Ovary (tissue), 9 donors: Measurements from ENCODE around the gene DYNC1I1. TPM values are rescaled to one million over a fixed set of nuclear protein-coding genes. Genes with fewer than 3 reads are reported as not detected.

Experiments used
- DNase-seq, 5 donors: peaks; one replicate each; pipeline ENCODE4 v3.0.0-alpha.2; 2019 to 2020
- H3K27ac ChIP-seq, 2 donors: fragments of 200-600 bp; one replicate each; pipeline versions ENCODE4 v1.5.1 to v1.8.0; 2019 to 2022
- H3K27me3 ChIP-seq: fragments of 200-600 bp; one replicate; pipeline ENCODE4 v1.8.0; 2022
- H3K36me3 ChIP-seq: fragments of 200-600 bp; sonication (generic); one replicate; pipeline ENCODE4 v1.5.1; 2019
- H3K4me1 ChIP-seq: one replicate; pipeline ENCODE4 v1.8.1; 2013; ENCODE audit warnings: mild to moderate bottlenecking, moderate library complexity; ENCODE audit not compliant: insufficient read depth
- H3K4me3 ChIP-seq: fragments of 200-600 bp; sonication (generic); one replicate; pipeline ENCODE4 v1.5.1; 2017
- H3K9me3 ChIP-seq, 2 donors: fragments of 200-600 bp in 1 of 2; sonication (generic) in 1 of 2; one replicate each; pipeline versions ENCODE4 v1.5.1 to v1.8.1; 2013 to 2019; ENCODE audit warnings: mild to moderate bottlenecking in 1 of 2, moderate library complexity in 1 of 2
- CTCF ChIP-seq, 3 donors: fragments of 450-650 bp in 2 of 3; fragments of 200-600 bp in 1 of 3; IDR thresholded peaks; one replicate each; pipeline versions ENCODE4 v1.5.1 to v1.8.0; 2016 to 2022; ENCODE audit warnings: antibody characterized with exemption in 3 of 3, mild to moderate bottlenecking in 1 of 3
- EP300 ChIP-seq: sonication (generic); formaldehyde crosslinking; IDR thresholded peaks from one replicate; pipeline ENCODE4 v1.6.1; 2017; ENCODE audit warnings: antibody characterized with exemption
- POLR2A ChIP-seq: fragments of 450-650 bp; IDR thresholded peaks from one replicate; pipeline ENCODE4 v1.6.1; 2017; ENCODE audit warnings: antibody characterized with exemption, mild to moderate bottlenecking, moderate library complexity
- WGBS, 3 donors: extraction: QIAGEN DNeasy Blood & Tissue Kit in 1 of 3; methylation state at CpG; one replicate each; pipeline versions ENCODE4 v1.1.5 to v1.1.7; 2013 to 2017; 5-methylcytosine and 5-hydroxymethylcytosine counted together
- intact Hi-C, 4 donors: fragments of 100-400 bp; cut with DNase I; formaldehyde crosslinking; loops; one replicate each; pipeline versions ENCODE4 v1.11.0 to v1.15.1; 2022 to 2023
- polyA plus RNA-seq, 2 donors: library from polyadenylated mRNA; stranded (reverse); fragments of 200-250 nt in 1 of 2; fragments of 350-450 nt in 1 of 2; fragmentation: Illumina TruSeq in 1 of 2; extraction: RNeasy Lipid Tissue Mini Kit (QIAGEN cat#74804) in 1 of 2; gene quantifications; one replicate each; pipeline ENCODE4 v1.2.3, GENCODE V29; 2013 to 2014
- total RNA-seq, 7 donors: library from RNA; depleted of rRNA in 2 of 7; stranded (reverse); fragments of >200 nt in 2 of 7; fragmentation: NEBNext Ultra II Directional in 3 of 7; extraction: Animal tissue kit (Norgen Biotek cat#: 25700) in 3 of 7; gene quantifications; one replicate each; pipeline versions ENCODE4 v1.1.0 to v1.2.4, GENCODE V29; 2016 to 2023
- donor health status: DM: no; HTN: no; CAD: no; lungs with moderate emphysema.
- donor health status: DM: no; HTN: no; CAD: no.
- donor health status: Bipolar disorder and iron deficiency.
- donor health status: DM: yes; HTN: yes; CAD: no.
- donor health status: DM: no; HTN: no; CAD: no.
- donor health status: DM: yes; HTN: yes; CAD: no.

Gene DYNC1I1
- total and polyA plus RNA-seq, 9 donors, result 4.2 to 19.3 (median 6.9) TPM

- H3K4me3 ChIP-seq, result no peak overlapping the region
- intact Hi-C loops, result no loop called here
- WGBS, 3 donors, result 77 to 89% (median 82%) methylated on average over 3 of the region's 3 CpGs
- H3K27ac ChIP-seq, result no peak overlapping the region
- DNase-seq, result no peak
- H3K9me3 ChIP-seq, result no peaks in the 10 kb centered on the region
- no peak for TF ChIP-seq CTCF (IDR thresholded peaks at IDR 0.05)
- TF ChIP-seq POLR2A, result no peak
- no peak for TF ChIP-seq EP300
- no peaks in the 10 kb centered on the region for H3K27me3 ChIP-seq
- no peaks in the 10 kb centered on the region for H3K36me3 ChIP-seq
- H3K4me1 ChIP-seq, result no peaks in the 10 kb centered on the region
These were observed 50.4 kb downstream of the DYNC1I1 start for GRCh38 chr7:95822717-95823116.

- 80 to 86% (median 84%) methylated on average over 5 of the region's 5 CpGs for WGBS, 3 donors
- no peak for DNase-seq
These were observed 52.3 kb downstream of the DYNC1I1 start for GRCh38 chr7:95824616-95825015.

GRCh38 chr7:95828824-95829790 is 56.8 kb downstream of the DYNC1I1 start:
- Histone ChIP-seq H3K27me3 (no peaks in the 10 kb centered on the region), H3K36me3 (no peaks in the 10 kb centered on the region), H3K4me3 (no peak overlapping the region), H3K9me3 (no peaks in the 10 kb centered on the region), H3K4me1 (no peaks in the 10 kb centered on the region), H3K27ac (no peak overlapping the region)
- 46 to 49% (median 49%) methylated on average over 4 of the region's 4 CpGs for WGBS, 3 donors
- no peak for TF ChIP-seq POLR2A
- no peak for TF ChIP-seq CTCF (IDR thresholded peaks at IDR 0.05)
- no peak for TF ChIP-seq EP300
- DNase-seq, result no peak
- intact Hi-C loops, result no loop called here

More at GRCh38 chr7:95824616-95825015, 52.3 kb downstream of the DYNC1I1 start:
- intact Hi-C loops, result no loop called here
- H3K27me3 ChIP-seq, result no peaks in the 10 kb centered on the region
- TF ChIP-seq POLR2A, result no peak
- no peak for TF ChIP-seq EP300
- TF ChIP-seq CTCF (IDR thresholded peaks at IDR 0.05), result no peak
- H3K4me1 ChIP-seq, result no peaks in the 10 kb centered on the region
- no peak overlapping the region for H3K27ac ChIP-seq
- no peaks in the 10 kb centered on the region for H3K9me3 ChIP-seq
- H3K4me3 ChIP-seq, result no peak overlapping the region
- H3K36me3 ChIP-seq, result no peaks in the 10 kb centered on the region

DNA sequence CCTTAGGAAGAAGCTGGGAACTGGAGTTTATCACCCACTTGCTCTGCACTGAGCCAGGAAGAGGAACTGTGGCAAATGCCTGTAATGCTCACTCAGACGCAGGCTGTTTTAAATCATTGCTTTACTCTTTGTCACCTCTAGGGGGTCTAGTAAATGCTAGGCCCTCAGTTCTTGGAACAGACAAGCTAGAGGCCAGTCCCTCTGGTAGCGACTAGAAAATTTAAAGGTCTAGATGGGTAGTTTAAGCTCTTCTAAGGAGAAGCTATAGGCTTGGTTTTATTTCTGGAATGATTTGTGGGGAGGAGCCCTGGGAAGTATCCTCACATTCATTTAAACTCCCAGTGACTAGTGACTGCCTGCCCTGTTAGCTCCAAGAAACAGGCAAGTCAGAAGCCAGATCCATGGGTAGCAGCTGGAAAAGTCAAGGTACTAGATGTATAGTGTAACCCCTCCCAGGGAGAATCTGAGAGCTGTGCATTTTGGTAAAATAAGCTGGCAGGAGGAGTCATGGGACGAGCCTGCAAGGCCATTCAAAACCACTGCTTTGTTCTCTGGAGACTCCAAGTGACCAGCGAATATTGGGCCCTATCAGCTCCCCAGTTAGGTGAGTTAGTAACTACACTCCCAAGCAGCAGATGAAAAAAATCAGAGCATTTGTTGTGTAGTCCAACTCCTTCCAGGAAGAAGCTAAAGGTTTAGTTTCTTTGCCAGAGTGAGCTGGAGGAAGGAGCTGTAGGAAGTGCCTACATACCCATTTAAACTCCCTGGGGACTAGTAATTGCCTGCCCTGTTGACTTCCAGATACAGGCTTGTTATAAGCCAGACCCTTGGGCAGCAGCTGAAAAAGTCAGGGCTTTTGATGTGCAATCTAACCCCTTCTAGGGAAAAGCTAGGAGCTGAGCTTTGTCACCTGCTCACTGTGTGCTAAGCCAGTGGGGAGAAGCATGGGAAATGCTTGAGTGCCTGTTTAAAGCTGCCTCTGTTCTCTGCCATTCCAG is 68.9 kb downstream of the DYNC1I1 start:
- no peaks in the 10 kb centered on the region for H3K27me3 ChIP-seq
- no peak overlapping the region for H3K27ac ChIP-seq
- TF ChIP-seq CTCF (IDR thresholded peaks at IDR 0.05) (no peak), POLR2A (no peak), EP300 (no peak)
- WGBS, 3 donors, result 73 to 85% (median 77%) methylated on average over 4 of the region's 4 CpGs
- H3K9me3 ChIP-seq, result no peaks in the 10 kb centered on the region
- no peaks in the 10 kb centered on the region for H3K36me3 ChIP-seq
- DNase-seq, result no peak
- H3K4me3 ChIP-seq, result no peak overlapping the region
- intact Hi-C loops, result no loop called here
- no peaks in the 10 kb centered on the region for H3K4me1 ChIP-seq
